OCI-LY7 (cell line): ENCODE data around the gene PRAMEF12.

Source experiments
- CTCF ChIP-seq: fragments of 200-600 bp; sonication (generic); conservative IDR thresholded peaks from 2 replicates; pipeline ENCODE4 v1.5.1; 2014; ENCODE audit warnings: mild to moderate bottlenecking, antibody characterized with exemption, low read length, moderate library complexity, mixed read lengths
- EZH2phosphoT487 ChIP-seq: fragments of 200-600 bp; sonication (generic); IDR thresholded peaks from 2 replicates; pipeline ENCODE4 v1.6.1; 2018; ENCODE audit warnings: low read depth, borderline replicate concordance, mild to moderate bottlenecking, mixed run types, antibody characterized with exemption, low read length, moderate library complexity, mixed read lengths

DNA sequence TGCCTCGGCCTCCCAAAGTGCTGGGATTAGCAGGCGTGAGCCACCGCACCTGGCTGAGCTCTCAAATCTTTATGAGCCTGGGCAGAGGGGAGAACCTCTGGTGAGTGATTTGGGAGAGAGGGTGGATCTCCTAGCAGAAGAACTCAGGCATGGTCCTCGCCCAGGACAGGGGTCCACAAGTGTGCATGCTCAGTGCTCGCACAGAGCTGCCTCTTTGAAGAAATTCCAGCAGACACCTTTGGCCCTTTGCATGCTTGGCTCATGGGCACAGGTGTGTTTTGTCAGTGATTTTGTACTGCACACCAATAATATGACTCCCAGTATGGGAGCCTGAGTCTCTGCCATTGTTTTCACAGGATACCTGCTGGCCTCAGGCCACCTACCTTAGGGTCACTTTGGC lies 11.8 kb upstream of the PRAMEF12 start:
- TF ChIP-seq CTCF (no peak), EZH2phosphoT487 (no peak)
